HEK293 (cell line): Measurements from ENCODE around the gene PRDX3.

Source experiments
- YY1 ChIP-seq: fragments of 450-650 bp; formaldehyde crosslinking; IDR thresholded peaks from 2 replicates; pipeline ENCODE4 v1.5.1; 2018; ENCODE audit warnings: missing biosample characterization, missing genetic modification characterization
- ZNF239 ChIP-seq: fragments of 450-650 bp; formaldehyde crosslinking; IDR thresholded peaks from 2 replicates; pipeline ENCODE4 v1.5.1; 2016; ENCODE audit warnings: missing biosample characterization, missing genetic modification characterization
- ZNF274 ChIP-seq, 2 experiments: fragments of 200-500 bp in 1 of 2; fragments of 450-650 bp in 1 of 2; sonication (Bioruptor generic) in 1 of 2; formaldehyde crosslinking in 1 of 2; IDR thresholded peaks; 2 replicates each; pipeline versions ENCODE4 v1.5.1 to v1.6.1; 2014 to 2016; ENCODE audit warnings: borderline replicate concordance in 1 of 2, inconsistent platforms in 1 of 2, low read length in 1 of 2, missing biosample characterization in 1 of 2, missing genetic modification characterization in 1 of 2
- ZNF529 ChIP-seq: fragments of 450-650 bp; formaldehyde crosslinking; IDR thresholded peaks from 2 replicates; pipeline ENCODE4 v1.5.1; 2017; ENCODE audit warnings: missing genetic modification characterization, missing biosample characterization; ENCODE audit not compliant: insufficient replicate concordance
- ZNF600 ChIP-seq: fragments of 450-650 bp; formaldehyde crosslinking; IDR thresholded peaks from 2 replicates; pipeline ENCODE4 v1.5.1; 2016; ENCODE audit warnings: missing biosample characterization, missing genetic modification characterization
- ZNF707 ChIP-seq: fragments of 450-650 bp; formaldehyde crosslinking; IDR thresholded peaks from 2 replicates; pipeline ENCODE4 v1.5.1; 2016; ENCODE audit warnings: missing biosample characterization, missing genetic modification characterization
- TF ChIP-seq, protein P1 (sequence below): fragments of 450-650 bp; formaldehyde crosslinking; IDR thresholded peaks from 2 replicates; pipeline ENCODE4 v1.5.1; 2016; ENCODE audit warnings: missing biosample characterization, missing genetic modification characterization
- TF ChIP-seq, protein P2 (sequence below): fragments of 450-650 bp; formaldehyde crosslinking; IDR thresholded peaks from 2 replicates; pipeline ENCODE4 v1.5.1; 2016; ENCODE audit warnings: missing biosample characterization, missing genetic modification characterization

DNA sequence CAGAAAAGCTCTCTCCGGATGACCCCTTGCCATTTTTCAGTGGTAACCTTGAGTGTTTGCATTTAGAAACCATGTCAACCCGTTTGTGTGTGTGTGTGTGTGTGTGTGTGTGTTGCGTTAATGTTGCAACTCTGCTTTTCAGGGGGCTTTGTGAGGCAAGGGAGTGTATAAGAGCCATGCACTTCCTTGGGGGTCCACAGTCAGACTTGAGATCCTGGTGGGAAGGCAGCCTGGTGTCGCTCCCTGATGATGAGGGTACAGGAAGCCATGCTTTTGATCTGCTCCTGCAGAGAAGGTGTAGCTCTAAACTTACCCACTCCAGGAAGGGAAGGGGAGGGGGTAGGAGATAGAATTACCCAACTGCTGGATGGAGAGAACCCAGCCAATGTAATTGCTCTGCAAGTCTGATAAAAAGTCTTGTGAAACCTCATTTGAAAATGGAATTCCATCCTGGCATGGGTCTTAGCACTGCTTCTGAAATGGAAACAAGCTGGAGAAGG lies 39.4 kb upstream of the PRDX3 start:
- TF ChIP-seq YY1 (tag by site-specific recombination) (no peak), ZNF274 (IDR thresholded peaks at IDR 0.05; ENCODE audit: low read length) (no peak), ZNF274 (tag by site-specific recombination; IDR thresholded peaks at IDR 0.05; ENCODE audit: borderline replicate concordance) (no peak), ZNF600 (tag by site-specific recombination) (no peak; the same call in 1 of the 2 replicates), ZNF239 (tag by site-specific recombination) (no peak), ZNF529 (no peak), ZNF707 (tag by site-specific recombination) (no peak)
- TF ChIP-seq, protein P1, sequence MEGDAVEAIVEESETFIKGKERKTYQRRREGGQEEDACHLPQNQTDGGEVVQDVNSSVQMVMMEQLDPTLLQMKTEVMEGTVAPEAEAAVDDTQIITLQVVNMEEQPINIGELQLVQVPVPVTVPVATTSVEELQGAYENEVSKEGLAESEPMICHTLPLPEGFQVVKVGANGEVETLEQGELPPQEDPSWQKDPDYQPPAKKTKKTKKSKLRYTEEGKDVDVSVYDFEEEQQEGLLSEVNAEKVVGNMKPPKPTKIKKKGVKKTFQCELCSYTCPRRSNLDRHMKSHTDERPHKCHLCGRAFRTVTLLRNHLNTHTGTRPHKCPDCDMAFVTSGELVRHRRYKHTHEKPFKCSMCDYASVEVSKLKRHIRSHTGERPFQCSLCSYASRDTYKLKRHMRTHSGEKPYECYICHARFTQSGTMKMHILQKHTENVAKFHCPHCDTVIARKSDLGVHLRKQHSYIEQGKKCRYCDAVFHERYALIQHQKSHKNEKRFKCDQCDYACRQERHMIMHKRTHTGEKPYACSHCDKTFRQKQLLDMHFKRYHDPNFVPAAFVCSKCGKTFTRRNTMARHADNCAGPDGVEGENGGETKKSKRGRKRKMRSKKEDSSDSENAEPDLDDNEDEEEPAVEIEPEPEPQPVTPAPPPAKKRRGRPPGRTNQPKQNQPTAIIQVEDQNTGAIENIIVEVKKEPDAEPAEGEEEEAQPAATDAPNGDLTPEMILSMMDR (tag by site-specific recombination), result no peak
- TF ChIP-seq, protein P2, sequence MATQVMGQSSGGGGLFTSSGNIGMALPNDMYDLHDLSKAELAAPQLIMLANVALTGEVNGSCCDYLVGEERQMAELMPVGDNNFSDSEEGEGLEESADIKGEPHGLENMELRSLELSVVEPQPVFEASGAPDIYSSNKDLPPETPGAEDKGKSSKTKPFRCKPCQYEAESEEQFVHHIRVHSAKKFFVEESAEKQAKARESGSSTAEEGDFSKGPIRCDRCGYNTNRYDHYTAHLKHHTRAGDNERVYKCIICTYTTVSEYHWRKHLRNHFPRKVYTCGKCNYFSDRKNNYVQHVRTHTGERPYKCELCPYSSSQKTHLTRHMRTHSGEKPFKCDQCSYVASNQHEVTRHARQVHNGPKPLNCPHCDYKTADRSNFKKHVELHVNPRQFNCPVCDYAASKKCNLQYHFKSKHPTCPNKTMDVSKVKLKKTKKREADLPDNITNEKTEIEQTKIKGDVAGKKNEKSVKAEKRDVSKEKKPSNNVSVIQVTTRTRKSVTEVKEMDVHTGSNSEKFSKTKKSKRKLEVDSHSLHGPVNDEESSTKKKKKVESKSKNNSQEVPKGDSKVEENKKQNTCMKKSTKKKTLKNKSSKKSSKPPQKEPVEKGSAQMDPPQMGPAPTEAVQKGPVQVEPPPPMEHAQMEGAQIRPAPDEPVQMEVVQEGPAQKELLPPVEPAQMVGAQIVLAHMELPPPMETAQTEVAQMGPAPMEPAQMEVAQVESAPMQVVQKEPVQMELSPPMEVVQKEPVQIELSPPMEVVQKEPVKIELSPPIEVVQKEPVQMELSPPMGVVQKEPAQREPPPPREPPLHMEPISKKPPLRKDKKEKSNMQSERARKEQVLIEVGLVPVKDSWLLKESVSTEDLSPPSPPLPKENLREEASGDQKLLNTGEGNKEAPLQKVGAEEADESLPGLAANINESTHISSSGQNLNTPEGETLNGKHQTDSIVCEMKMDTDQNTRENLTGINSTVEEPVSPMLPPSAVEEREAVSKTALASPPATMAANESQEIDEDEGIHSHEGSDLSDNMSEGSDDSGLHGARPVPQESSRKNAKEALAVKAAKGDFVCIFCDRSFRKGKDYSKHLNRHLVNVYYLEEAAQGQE (tag by site-specific recombination), result no peak
